ENCODE results near the gene NAB1.

The NAB1 gene

DNA sequence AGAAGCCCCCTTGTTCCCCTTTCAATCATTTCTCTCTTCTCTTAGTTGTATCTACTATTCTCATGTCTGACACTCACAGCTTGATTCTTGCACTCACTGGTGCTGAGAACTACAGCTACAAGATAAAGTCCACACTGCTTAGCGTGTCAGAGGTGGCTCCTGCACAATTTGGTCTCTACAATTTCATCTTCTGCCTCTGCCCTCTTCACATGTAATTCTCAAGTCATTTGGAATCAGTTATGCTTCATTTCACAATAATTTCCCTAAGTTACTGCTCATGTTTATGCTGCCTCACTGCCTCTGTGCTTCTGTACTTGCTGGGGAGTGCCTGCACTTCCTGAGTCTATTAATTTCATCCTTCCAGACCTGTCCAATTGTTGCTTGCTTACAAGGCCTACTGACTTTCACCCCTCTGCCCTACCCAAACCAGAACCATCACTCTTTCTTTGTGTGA, 11.6 kb upstream of the NAB1 start:
- peak in 1 of 3 experiments; percentile 37 for DNase-seq

DNA sequence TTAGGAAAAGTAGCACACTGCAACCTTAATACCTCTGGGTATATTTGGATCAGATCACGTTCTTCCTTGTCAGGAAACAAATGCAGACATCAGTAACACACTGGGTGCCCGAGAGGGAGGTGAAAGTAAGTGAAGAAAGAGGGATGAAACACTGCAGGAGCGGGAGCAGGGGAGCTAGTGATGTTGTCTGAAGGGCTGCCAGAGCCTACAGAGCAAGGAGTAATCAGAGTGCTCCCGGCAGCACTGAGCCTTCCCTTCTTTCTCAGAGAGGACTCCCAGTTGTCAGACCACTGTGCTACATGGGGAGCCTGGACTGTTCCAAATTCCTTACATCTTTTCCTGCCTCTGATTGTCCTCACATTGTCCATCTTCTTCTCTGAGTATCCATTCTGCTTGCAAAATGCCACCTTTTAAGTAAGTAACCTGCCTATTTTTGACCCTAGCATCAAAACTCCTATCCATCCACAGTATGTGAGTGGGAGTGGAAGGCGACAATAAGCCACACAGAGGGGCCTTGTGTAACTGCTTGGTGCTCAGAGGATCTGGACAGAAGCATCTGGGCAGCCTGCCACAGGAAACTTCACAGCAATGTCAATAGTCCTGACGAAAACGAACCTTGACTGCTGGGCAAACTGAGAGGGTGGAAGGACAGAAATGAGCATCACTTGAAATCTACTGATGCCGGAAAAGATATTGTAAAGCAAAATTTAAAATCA, 10.8 kb upstream of the NAB1 start:
- DNase-seq, result no peak

DNA sequence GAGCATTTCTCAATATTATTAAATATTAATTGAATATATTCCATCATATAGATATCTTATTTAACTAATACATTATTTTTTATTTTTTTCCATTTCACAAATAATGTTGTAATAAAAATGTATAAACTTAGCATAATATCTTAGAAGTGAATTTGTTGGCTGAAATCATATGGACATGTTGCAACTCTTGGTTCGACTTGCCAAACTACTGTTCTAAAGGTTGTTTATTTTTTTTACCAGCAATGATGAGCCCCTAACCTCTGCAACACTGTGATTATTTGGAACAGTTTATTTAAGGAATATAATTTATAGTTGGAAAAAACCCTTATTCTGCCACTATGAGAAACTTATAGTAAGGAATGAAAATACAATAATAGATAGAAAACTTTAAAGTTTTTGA, 8.8 kb upstream of the NAB1 start:
- DNase-seq, result no peak

DNA sequence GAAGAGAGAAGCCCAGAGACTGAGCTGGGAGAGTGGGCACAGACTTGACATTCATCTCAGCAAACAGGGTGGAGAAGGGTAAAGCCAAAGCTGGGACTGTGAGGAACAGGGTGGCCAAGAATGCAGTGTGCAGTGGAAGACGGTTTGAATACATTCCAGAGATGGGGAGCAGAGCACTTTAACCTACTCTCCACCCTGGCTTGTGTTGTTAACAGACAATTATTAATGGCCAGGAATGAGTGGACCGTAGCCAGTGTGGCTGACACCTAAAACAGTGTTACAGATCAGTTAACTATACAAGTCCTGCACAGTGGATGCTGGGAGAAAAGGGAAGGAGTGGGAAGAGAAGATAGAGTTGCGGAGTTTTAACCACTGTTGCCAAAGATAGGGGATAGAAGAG, 7.4 kb upstream of the NAB1 start:
- no peak for DNase-seq

DNA sequence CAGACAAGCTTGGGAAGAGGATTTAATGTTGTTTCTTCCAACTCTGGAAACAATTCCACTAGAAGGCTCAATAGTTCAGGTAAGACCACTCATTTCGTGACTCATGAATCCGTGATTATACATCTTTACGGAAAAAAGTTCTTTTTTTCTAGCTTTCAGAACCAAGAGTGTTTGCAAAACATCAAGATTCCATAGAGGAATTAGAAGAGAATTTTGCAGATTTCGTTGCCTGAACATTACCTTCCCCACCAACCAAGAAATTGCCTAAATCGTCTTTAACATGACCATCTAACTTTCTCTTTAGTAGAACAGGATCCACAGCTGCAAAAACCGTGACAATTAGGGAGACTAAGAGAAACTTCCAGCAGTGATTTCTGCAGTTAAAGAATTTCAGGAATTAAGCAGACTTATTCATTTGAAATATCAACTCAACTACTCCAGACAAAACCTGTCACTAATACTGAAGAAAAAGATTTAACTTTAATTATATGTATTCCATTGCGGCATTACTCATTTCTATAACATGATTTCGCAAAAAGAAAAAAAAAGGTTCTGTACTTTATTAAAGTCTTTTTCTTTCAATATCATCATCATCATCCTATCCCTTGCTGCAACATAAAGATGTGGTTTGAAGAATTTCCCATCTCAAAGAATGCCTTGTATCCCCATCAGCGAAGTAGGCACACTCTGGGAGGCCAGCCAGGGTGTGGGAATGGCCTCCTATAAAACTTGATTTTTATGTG, 1.9 kb upstream of the NAB1 start:
- DNase-seq, result peak in 1 of 3 experiments; percentile 37

DNA sequence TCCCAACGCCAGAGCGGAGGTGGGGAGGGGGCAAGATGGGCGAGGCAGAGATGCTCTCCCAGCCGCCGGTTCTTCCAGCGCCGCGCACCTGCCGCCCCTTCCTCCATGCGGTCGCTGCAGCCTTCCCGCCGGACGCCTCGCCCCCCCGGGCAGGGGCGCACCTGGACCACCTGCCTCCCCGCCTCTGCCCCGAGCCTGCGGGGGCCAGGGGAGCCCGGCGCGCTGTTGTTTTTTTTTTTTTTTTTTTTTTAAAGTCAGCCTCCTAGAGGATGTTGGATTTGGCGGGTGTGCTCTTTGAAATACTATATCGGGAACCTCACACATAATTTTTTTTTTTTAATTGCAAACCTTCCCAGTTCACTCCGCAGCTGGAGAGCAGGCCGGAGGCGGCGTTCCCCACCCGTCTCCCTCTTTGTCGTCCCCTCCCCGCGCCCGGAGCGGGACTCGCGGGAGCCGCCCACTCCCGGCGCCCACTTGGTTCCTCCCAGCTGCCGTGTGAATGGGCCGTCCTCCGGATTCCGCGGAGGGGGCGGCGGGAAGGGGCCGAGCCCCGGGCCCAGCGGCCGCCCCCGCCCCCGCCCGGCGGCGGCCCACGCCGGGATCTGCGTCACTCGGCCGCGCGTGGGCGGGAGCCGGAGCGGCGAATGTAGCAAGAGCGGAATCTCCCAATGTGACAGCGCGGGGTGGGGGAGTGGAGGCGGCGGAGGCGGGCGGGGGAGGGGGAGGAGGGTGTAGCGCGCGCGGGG, 421 bp upstream of the NAB1 start:
- DNase-seq, result peak; percentile 82 to 94 (median 90)

DNA sequence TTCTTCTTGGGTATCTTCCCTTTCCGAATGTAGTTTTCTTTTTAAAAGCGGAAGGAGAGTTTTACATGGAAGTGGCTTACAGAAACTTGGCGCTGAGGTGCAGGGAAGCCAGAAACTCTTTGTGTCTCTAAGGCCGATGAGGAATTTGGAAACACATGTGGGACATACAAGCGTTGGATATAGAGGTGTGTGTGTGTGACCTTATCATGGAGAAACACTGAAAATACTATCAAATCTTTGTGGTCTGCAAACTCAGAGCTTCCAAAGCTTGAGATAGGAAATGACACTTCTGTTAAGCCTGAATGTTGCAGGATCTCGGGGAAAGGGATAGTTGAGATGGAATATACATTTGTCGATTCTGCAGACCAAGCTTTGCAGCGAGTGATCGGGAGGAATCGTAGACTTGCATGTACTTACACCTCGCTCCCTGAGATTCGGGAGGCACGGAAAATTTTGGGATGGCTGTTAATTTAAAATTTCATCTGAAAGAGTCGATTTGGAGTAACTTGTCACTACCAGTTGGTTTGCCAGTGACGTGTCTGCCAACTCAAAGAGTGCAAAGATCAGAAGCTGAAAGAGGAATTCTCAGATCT, 1.0 kb downstream of the NAB1 start:
- peak; percentile 15 to 84 (median 65) for DNase-seq

DNA sequence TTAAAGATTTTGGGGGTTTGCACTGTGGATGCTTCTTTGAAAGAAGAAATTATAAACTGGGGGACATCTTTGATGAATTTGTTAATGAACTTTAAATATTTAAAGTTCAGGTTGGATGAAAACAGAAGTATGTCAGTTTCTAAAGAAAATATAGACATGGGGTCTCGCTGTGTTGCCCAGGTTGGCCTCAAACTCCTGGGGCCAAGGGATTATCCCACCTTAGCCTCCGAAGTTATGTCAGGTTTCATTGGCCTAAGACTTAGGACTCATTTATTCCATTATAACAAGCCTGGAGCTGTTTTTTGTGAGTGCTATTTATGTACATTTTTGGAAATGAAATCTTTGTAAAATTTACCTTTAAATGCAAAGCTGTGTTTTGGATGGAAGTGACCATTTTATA, 2.5 kb downstream of the NAB1 start:
- no peak for DNase-seq

DNA sequence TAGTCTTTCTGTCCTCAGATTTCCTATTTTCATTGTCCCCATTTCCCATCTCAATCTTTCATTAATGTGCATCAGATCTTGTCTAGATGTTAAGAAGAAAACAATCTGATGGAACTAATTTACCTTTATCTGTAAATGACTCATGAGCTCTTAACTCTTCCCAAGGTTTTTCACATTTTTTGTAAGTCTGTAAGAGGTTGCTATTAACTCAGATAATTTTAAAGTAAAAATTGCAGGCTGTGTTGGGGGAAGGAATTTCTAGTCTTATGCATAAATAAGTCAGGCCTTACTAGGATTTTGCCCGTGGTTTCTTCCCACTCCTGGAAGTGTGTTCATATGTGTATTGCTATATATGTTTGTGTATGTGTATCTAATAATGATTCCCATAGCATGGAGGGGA, 4.3 kb downstream of the NAB1 start:
- no peak for DNase-seq

DNA sequence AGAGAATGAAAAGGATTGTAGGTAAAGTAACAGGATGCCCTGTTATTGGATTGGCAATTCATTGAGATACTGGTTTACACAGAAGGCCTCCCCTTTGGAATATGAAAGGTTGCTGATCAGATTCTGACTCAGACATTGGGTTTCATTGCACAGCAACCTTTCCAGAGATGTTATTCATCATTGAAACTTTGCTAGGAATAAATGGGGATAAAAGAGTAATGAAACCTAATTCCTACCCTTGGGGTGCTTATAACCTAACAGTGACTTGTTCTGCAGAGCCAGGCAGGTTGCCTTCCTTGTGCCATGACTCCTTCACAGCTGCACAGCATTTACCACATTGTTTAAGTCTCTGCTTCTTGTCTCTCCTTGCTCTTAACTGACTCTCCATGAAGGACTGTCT, 5.0 kb downstream of the NAB1 start:
- no peak for DNase-seq

DNA sequence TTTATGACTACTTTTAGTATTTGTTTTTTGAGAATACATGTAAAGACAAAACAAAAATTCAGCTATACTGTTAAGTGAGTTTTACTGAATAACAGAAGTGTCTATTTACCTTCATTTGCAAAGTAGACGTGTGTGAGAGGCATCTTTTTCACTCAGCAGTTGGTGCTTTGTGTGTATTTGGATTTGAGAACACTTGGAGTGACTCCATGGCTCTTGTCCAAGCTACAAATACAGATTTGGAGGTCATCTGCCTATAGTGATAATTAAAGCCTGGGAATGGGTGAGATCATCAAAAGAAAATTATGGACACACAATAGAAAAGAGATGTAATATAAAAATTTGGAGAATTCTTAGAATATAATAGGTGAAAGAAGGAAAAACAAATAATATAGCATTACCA, 6.2 kb downstream of the NAB1 start:
- DNase-seq, result peak in 1 of 3 experiments; percentile 55

DNA sequence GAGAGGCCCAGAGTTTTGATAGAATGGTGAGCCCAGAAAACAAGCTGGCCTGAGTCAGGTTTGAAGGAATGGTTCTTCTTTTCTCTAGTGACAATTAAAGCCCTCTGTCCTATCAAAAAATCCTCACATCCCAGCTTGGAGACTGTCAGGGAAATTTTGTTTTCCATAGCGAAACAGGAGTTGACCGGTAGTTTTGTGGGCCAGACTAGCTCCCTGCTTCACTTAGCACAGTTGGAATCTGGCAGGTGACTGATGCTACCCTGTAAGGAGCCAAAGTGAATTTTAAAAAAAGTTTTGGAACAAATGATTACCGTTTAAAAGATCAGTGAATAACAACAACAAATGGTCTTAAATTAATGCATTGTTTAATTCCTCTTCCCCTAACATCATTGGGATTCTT, 6.7 kb downstream of the NAB1 start:
- no peak for DNase-seq

DNA sequence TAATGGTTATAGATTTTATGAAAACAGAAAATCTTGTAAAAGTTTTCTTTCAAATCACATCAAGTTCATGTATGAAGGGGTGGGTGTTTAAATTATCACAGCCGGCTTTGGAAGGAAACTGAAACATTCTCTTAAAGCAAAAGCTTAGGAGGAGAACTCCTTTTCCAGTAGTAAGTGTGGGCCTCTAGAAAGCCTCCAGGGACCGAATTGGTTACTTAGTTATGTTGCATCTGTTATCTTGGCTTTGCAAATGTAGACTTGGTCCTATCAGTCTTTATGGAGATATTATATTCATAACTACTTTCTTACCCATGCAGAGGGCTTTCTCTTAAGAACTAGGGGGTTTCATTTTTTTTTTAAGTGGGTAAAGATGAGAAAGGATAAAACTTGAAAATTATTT, 7.4 kb downstream of the NAB1 start:
- no peak for DNase-seq

DNA sequence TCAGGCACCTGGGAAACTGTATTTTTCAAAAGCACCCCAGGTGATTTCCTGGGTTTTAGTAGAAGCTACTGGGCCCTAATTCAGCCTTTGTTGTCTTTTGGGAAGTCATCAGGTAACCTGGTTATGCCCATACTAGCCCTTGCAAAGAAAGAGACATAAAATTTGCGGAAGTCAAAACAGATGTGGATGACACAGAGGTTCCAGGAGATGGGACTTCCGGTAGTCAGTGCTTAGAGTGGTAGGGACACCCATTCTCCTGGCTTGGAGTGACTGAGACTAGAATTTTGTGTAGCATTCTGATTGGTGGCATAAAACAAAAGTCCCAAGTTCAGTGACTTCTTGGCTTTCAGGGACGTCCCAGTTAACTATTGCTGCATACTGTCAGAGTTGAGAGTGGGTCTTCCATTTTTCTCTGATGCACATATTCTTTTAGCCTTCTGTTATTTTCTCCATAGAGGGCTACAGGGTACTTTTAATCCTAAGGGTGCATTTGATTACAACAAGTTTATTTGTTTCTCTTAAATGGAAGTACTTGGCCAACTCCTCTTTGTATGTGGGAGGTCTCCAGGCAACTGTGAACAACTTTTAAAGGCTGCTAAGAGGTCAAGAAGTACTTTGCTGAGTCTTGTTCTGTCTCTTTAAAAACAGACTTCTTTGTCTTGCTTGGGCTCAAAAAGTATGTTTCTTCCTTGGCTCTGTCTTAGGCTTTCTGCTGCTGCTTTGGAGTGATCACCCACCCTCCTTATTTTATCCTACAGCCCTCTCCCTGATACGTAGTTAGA, 8.8 kb downstream of the NAB1 start:
- no peak for DNase-seq

DNA sequence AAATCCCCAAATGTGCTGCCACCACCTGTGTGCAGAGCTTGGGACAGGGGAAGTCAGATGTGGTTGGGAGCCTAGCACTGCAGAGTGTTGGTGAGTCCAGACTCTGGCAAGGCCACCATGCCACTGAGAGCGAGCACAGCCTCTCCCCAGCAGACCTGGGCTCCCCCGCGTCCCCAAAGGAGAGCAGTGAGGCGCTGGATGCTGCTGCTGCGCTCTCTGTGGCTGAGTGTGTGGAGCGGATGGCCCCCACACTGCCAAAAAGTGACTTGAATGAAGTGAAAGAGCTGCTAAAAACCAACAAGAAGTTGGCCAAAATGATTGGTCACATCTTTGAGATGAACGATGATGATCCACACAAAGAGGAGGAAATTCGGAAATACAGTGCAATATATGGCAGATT, 10.7 kb downstream of the NAB1 start:
- no peak for DNase-seq

DNA sequence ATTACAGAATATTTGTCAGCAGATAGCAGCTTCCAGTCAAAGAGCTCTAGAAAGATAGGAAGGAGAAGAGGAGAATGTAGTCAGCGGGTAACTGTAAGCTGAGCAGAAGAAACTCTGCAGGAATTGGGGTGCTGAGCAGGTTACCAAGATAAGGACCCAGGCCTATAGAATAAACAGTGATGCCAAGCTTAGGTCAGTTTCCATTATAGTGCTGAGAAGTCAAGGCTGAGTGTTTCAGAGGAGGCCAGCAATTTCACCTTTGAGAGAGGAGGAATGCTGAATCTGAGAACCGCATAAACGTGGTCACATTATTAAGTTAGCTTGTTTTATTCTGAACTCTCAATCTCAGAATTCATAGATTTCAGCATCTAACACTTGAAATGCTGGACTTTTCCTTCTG, 13.9 kb downstream of the NAB1 start:
- no peak for DNase-seq

DNA sequence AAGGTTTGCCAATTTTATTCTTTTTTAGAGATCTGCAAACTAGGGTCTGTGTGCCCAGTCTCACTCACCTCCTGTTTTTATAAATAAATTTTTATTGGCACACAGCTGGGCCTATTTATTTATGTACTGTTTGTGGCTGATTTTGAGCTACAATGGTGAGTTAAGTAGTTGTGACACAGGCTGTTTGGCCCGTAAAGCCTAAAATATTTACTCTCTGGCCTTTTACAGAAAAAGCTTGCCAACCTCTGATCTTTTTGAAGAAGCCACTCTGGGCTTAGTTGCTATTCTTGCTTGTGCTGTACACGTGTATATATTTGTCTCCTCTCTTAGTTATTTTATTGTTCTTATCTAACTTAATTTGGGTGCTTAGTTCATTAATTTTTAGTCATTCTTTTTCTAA, 14.5 kb downstream of the NAB1 start:
- DNase-seq, result no peak

DNA sequence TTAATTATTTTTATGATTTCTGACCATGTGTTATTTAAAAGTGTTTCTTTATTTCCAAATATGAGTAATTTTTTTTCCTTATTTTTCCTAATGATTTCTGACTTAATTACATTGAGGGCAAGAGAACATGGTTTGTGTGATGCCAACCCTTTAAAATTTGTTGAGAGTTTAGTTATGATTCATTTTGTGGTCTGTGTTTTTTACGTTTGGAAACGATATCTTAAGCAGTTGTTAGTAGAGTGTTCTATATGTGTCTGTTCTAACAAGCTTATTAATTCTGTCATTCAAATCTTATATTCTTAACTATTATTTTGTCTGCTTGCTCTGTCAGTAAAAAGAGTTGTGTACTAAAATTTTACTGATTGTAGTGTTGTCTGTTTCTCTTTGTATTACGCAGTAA, 15.0 kb downstream of the NAB1 start:
- no peak for DNase-seq

DNA sequence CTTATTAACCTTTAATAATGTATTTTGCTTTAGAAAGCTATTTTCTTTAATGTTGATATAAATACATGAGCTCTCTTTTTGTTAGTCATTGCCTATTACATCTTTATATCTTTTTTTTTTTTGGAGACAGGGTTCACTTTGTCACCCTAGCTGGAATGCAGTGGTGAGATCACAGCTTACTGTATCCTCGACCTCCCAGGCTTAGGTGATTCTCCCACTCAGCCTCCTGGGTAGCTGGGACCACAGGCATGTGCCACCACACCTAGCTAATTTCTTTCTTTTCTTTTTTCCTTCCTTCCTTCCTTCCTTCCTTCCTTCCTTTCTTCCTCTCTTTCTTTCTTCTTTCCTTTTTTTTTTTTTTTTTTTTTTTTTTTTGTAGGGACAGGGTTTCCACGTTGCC, 15.4 kb downstream of the NAB1 start:
- DNase-seq, result no peak

DNA sequence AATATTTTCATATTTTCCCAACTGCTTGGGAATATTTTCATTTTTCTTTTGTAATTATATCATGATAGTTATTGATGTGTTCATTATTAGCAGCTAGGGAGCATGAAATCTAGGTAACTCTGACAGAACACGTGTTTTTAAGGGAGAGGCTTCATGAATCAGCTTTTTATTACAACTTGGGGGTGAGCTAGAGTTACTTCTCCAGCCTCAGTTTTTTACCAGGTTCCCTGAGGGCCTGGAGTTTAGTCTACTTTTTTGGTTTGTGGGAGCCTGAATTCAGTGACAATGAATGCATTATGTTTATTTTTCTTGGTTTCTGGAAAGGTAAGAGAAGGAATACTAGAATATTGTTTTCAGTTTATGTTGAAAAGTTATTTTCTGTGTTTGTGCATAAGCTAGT, 18.0 kb downstream of the NAB1 start:
- no peak for DNase-seq

DNA sequence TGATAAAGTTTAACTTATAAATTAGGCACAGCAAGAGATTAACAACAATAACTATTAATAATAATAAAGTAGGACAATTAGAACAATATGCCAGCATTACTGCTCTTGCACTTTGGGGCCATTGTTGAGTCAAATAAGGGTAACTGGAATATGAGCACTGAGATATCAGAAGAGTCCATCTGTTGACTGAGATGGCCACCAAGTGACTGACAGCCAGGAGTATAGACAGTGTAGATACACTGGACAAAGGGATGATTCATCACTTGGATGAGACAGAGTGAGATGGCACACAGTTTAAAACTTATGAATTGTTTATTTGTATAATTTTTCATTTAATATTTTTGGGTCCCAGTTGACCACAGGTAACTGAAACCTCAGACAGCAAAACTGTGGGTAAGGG, 20.0 kb downstream of the NAB1 start:
- no peak for DNase-seq

DNA sequence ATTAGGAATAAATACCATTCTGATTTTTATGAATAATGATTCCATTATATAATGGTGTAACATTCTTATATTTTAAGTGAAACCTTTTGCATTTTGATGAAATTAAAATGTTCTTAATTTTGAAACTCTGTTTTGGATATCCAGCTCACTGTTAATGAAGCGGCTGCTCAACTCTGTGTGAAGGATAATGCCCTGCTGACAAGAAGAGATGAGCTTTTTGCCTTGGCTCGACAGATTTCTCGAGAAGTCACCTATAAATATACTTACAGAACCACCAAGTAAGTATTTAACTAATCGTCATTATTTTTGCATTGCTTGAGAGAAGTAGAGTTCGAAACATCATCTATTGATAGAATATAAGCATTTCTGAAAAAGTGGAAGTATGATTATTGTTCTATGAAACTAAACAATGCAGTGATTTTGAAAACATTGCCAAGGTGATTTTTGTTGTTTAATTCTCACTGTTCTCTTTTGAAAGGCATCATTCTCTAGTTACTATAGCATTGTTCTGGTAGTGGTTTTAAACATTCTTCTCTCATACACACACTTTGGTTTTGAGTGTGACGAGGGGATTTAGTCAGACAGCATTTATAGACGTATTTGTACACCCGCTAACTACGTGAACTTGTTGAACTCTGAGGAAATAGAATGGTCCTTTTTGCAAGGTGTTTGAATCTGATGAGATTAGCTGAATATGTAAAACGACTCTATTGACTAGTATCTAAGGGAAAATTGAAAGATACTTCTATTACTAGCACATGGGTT, 21.5 kb downstream of the NAB1 start:
- DNase-seq, result no peak

Data from NCI-H1417 (cell line).